ENCODE data around the gene IL27RA.

DNA sequence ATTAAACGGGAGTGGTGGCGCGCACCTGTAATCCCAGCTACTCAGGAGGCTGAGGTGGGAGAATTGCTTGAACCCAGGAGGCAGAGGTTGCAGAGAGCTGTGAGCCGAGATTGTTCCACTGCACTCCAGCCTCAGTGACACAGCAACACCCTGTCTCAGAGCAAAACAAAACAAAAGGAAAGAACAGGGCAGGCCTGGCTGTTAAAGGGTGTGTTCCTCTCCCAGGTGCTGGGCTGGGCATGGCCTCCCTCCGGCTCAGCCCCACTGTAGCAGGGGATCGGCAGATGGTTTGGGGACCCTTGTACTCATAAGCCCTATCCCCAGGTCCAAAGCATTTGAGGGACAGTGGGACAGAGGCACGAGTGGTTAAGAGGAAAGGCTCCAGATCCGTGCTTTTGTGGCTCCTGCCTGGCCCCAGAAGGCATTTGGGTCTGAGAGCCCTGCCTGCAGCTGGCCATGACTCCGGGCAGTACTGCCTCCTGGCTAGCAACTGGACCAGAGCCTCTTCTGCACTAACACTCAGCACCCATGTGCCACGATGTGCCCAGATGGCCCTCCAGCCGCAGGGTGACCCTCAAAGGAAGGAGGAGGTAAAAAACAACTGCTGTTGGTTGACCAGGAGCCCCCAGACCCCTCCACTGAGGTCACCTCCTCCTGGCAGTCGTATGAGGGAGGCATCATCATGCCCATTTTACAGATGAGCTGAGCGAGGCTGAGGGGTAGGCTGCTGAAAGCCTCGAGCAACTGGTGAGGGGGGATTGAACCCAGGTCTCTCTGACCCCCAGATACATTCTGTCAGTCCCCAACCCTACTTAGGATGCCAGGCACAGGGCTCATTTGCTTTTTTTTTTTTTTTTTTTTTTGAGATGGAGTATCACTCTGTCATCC, 35.4 kb upstream of the IL27RA start:
- TF ChIP-seq, protein P1, sequence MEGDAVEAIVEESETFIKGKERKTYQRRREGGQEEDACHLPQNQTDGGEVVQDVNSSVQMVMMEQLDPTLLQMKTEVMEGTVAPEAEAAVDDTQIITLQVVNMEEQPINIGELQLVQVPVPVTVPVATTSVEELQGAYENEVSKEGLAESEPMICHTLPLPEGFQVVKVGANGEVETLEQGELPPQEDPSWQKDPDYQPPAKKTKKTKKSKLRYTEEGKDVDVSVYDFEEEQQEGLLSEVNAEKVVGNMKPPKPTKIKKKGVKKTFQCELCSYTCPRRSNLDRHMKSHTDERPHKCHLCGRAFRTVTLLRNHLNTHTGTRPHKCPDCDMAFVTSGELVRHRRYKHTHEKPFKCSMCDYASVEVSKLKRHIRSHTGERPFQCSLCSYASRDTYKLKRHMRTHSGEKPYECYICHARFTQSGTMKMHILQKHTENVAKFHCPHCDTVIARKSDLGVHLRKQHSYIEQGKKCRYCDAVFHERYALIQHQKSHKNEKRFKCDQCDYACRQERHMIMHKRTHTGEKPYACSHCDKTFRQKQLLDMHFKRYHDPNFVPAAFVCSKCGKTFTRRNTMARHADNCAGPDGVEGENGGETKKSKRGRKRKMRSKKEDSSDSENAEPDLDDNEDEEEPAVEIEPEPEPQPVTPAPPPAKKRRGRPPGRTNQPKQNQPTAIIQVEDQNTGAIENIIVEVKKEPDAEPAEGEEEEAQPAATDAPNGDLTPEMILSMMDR (conservative IDR thresholded peaks at IDR 0.05; ENCODE audit: low read depth, low read length), result no peak
- TF ChIP-seq EZH2 (IDR thresholded peaks at IDR 0.05; ENCODE audit: borderline replicate concordance, low read depth, low read length, poor library complexity, severe bottlenecking), result no peak

Measured in A673 (cell line).